SK-N-SH (cell line): Measurements from ENCODE around the gene FAM20C. TPM values are rescaled to one million over a fixed set of nuclear protein-coding genes. Genes with fewer than 3 reads are reported as not detected.
"Not testable (repeated sequence)": the region's sequence is repeated elsewhere in the genome, so short reads cannot be mapped to it uniquely, and the experiment has no call there.

ENCODE experiments used
- CTCF ChIA-PET: fragments of 300-600, 350-600 bp; formaldehyde crosslinking; extraction: SDS; loops from one replicate; lab custom pipeline; 2021; lab: Yijun Ruan, JAX
- POLR2A ChIA-PET: fragments of 350-600 bp; sonication (Branson Sonifier 250); formaldehyde crosslinking; extraction: SDS; loops from one replicate; lab custom pipeline; 2020; ENCODE audit warnings: antibody characterized with exemption, inconsistent platforms; lab: Yijun Ruan, JAX
- DNase-seq: peaks from one replicate; pipeline ENCODE4 v3.0.0; 2012
- H2AFZ ChIP-seq: fragments of 200-600 bp; sonication (generic); 2 replicates; pipeline ENCODE4 v1.8.1; 2016; ENCODE audit warnings: antibody characterized with exemption, mild to moderate bottlenecking, low read depth
- H3F3A ChIP-seq: fragments of 200-600 bp; sonication (generic); replicated peaks from 2 replicates; pipeline ENCODE3; 2016; ENCODE audit warnings: antibody characterized with exemption, mild to moderate bottlenecking; ENCODE audit not compliant: insufficient read depth
- H3K27ac ChIP-seq, 2 experiments: fragments of 200-500 bp in 1 of 2; fragments of 200-600 bp in 1 of 2; sonication (Bioruptor generic) in 1 of 2; sonication (generic), shearing (Covaris generic) in 1 of 2; 2 replicates each; pipeline versions ENCODE4 v1.5.1 to v1.6.1; 2014 to 2016; ENCODE audit warnings: low read depth in 2 of 2, inconsistent platforms in 1 of 2, low read length in 1 of 2, mild to moderate bottlenecking in 1 of 2, mixed read lengths in 1 of 2
- H3K27me3 ChIP-seq: fragments of 200-600 bp; sonication (generic), shearing (Covaris generic); 2 replicates; pipeline ENCODE4 v1.6.1; 2016; ENCODE audit warnings: mixed run types; ENCODE audit not compliant: insufficient read depth
- H3K36me3 ChIP-seq, 2 experiments: fragments of 200-500 bp in 1 of 2; fragments of 200-600 bp in 1 of 2; sonication (Bioruptor generic) in 1 of 2; sonication (generic) in 1 of 2; replicated peaks in 1 of 2; 2 replicates each; pipeline versions ENCODE3 to v1.5.1; 2014 to 2016; ENCODE audit warnings: low read length in 1 of 2, mild to moderate bottlenecking in 1 of 2; ENCODE audit not compliant: insufficient read depth in 2 of 2, control insufficient read depth in 1 of 2
- H3K4me1 ChIP-seq, 2 experiments: fragments of 200-500 bp in 1 of 2; fragments of 200-600 bp in 1 of 2; sonication (Bioruptor generic) in 1 of 2; sonication (generic), shearing (Covaris generic) in 1 of 2; 2 replicates each; pipeline versions ENCODE4 v1.5.1 to v1.6.1; 2014 to 2016; ENCODE audit warnings: low read depth in 1 of 2, low read length in 1 of 2, mixed run types in 1 of 2; ENCODE audit not compliant: insufficient read depth in 2 of 2, control insufficient read depth in 1 of 2
- H3K4me2 ChIP-seq: fragments of 200-600 bp; sonication (generic), shearing (Covaris generic); 2 replicates; pipeline ENCODE4 v1.6.1; 2017; ENCODE audit warnings: mixed run types
- H3K4me3 ChIP-seq, 2 experiments: fragments of 200-500 bp in 1 of 2; fragments of 200-600 bp in 1 of 2; sonication (Bioruptor generic) in 1 of 2; sonication (generic), shearing (Covaris generic) in 1 of 2; 2 replicates each; pipeline versions ENCODE4 v1.5.1 to v1.8.1; 2014 to 2016; ENCODE audit warnings: low read depth in 2 of 2, inconsistent platforms in 1 of 2, low read length in 1 of 2, mild to moderate bottlenecking in 1 of 2, mixed read lengths in 1 of 2, moderate library complexity in 1 of 2
- H3K79me2 ChIP-seq: fragments of 200-600 bp; sonication (generic); 2 replicates; pipeline ENCODE4 v1.8.1; 2017; ENCODE audit warnings: mild to moderate bottlenecking; ENCODE audit not compliant: insufficient read depth
- H3K9ac ChIP-seq: fragments of 200-600 bp; sonication (generic); 2 replicates; pipeline ENCODE4 v1.6.1; 2017; ENCODE audit warnings: mixed run types
- H3K9me2 ChIP-seq: fragments of 200-600 bp; sonication (generic); 2 replicates; pipeline ENCODE4 v1.6.1; 2017; ENCODE audit warnings: mixed run types
- H3K9me3 ChIP-seq: fragments of 200-600 bp; sonication (generic); 2 replicates; pipeline ENCODE4 v1.6.1; 2017; ENCODE audit warnings: mixed run types, mild to moderate bottlenecking, moderate library complexity
- H4K20me1 ChIP-seq: fragments of 200-600 bp; sonication (generic); 2 replicates; pipeline ENCODE4 v1.6.1; 2017; ENCODE audit warnings: mild to moderate bottlenecking, mixed run types; ENCODE audit not compliant: insufficient read depth
- EP300 ChIP-seq, 2 experiments: IDR thresholded peaks; 2 replicates each; pipeline versions ENCODE4 v1.4.0 to v1.6.1; 2012; ENCODE audit warnings: borderline replicate concordance in 1 of 2, low read depth in 1 of 2, low read length in 1 of 2
- FOXJ3 ChIP-seq: sonication (generic); formaldehyde crosslinking; IDR thresholded peaks from 2 replicates; pipeline ENCODE4 v1.5.1; 2020; ENCODE audit warnings: mild to moderate bottlenecking, missing genetic modification reagents
- GATA2 ChIP-seq: sonication (generic); formaldehyde crosslinking; IDR thresholded peaks from 2 replicates; pipeline ENCODE4 v1.5.0; 2020; ENCODE audit warnings: mild to moderate bottlenecking, missing genetic modification reagents
- MEF2A ChIP-seq: IDR thresholded peaks from 2 replicates; pipeline ENCODE4 v1.4.0; 2012; ENCODE audit warnings: low read depth, borderline replicate concordance
- MXI1 ChIP-seq: IDR thresholded peaks from 2 replicates; pipeline ENCODE4 v1.6.1; 2012; ENCODE audit warnings: mild to moderate bottlenecking, low read depth, low read length, improper control_type of control experiment
- NFIC ChIP-seq: IDR thresholded peaks from 2 replicates; pipeline ENCODE4 v1.4.0; 2012; ENCODE audit warnings: borderline replicate concordance
- NRF1 ChIP-seq: IDR thresholded peaks from 2 replicates; pipeline ENCODE4 v1.6.1; 2012; ENCODE audit warnings: low read depth, mild to moderate bottlenecking, low read length
- RFX5 ChIP-seq: IDR thresholded peaks from 2 replicates; pipeline ENCODE4 v1.6.1; 2012; ENCODE audit warnings: mild to moderate bottlenecking, improper control_type of control experiment, low read length
- USF2 ChIP-seq: fragments of 150-350 bp; IDR thresholded peaks from 2 replicates; pipeline ENCODE4 v1.6.1; 2017; ENCODE audit warnings: antibody characterized with exemption, low read length, low read depth, borderline replicate concordance
- WGBS: methylation state at CpG from one replicate; pipeline ENCODE4 v1.1.6; 2017; ENCODE audit warnings: low lambda C conversion rate; 5-methylcytosine and 5-hydroxymethylcytosine counted together
- polyA plus RNA-seq, 3 experiments: library from polyadenylated mRNA; depleted of rRNA; stranded (reverse); fragments of >200 nt; gene quantifications; 2 replicates each; pipeline ENCODE4 v1.2.3, GENCODE V29; 2012
- TF ChIP-seq, protein P1 (sequence below): IDR thresholded peaks from 2 replicates; pipeline ENCODE4 v1.4.0; 2012; ENCODE audit warnings: low read depth, borderline replicate concordance
- TF ChIP-seq, protein P2 (sequence below): IDR thresholded peaks from 2 replicates; pipeline ENCODE4; 2012

FAM20C gene
- polyA plus RNA-seq, 1 of the 3 experiments (the other 2 are of a cell fraction), result 12.7 TPM

- POLR2A ChIA-PET, result no interaction called here
- H2AFZ ChIP-seq, result no peak overlapping the region
- H3K79me2 ChIP-seq, result no peaks in the 10 kb centered on the region
- no peak overlapping the region for H3K9ac ChIP-seq
- peaks cover 6% of the 10 kb centered on the region for H3F3A ChIP-seq
- no peak overlapping the region for H3K27ac ChIP-seq
- CTCF ChIA-PET, result no interaction called here
- H4K20me1 ChIP-seq, result no peaks in the 10 kb centered on the region
- H3K9me3 ChIP-seq, result no peaks in the 10 kb centered on the region
- no peaks in the 10 kb centered on the region for H3K4me1 ChIP-seq
- H3K4me3 ChIP-seq, result no peak overlapping the region
- TF ChIP-seq, protein P1, sequence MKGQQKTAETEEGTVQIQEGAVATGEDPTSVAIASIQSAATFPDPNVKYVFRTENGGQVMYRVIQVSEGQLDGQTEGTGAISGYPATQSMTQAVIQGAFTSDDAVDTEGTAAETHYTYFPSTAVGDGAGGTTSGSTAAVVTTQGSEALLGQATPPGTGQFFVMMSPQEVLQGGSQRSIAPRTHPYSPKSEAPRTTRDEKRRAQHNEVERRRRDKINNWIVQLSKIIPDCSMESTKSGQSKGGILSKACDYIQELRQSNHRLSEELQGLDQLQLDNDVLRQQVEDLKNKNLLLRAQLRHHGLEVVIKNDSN, result no peak
- TF ChIP-seq USF2 (no peak), MXI1 (no peak), RFX5 (no peak), GATA2 (CRISPR knock-in tag) (no peak), EP300 (IDR thresholded peaks at IDR 0.05; ENCODE audit: borderline replicate concordance in 1 of 2, low read depth in 1 of 2, low read length in 1 of 2) (no peak), NFIC (no peak), MEF2A (no peak), NRF1 (no peak), FOXJ3 (CRISPR knock-in tag) (no peak)
- TF ChIP-seq, protein P2, sequence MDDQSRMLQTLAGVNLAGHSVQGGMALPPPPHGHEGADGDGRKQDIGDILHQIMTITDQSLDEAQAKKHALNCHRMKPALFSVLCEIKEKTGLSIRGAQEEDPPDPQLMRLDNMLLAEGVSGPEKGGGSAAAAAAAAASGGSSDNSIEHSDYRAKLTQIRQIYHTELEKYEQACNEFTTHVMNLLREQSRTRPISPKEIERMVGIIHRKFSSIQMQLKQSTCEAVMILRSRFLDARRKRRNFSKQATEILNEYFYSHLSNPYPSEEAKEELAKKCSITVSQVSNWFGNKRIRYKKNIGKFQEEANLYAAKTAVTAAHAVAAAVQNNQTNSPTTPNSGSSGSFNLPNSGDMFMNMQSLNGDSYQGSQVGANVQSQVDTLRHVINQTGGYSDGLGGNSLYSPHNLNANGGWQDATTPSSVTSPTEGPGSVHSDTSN, result no peak
- TF ChIP-seq, all 33 proteins: peak for 0
- 92% methylated on average over 48 of the region's 49 CpGs for WGBS
- no peak for DNase-seq
- H3K9me2 ChIP-seq, result no peaks in the 10 kb centered on the region
- no peak overlapping the region for H3K4me2 ChIP-seq
- H3K27me3 ChIP-seq, result no peaks in the 10 kb centered on the region
- H3K36me3 ChIP-seq, result no peaks in the 10 kb centered on the region
Observed at GRCh38 chr7:205115-206010, 13.0 kb downstream of the FAM20C start.

GRCh38 chr7:206351-206750, 14.0 kb downstream of the FAM20C start:
- H3K9me2 ChIP-seq, H3K27ac ChIP-seq, H3K4me3 ChIP-seq, H3K27me3 ChIP-seq, CTCF ChIA-PET, H2AFZ ChIP-seq, H3K4me1 ChIP-seq, H3K4me2 ChIP-seq, H3K79me2 ChIP-seq, H3K9me3 ChIP-seq, H3K36me3 ChIP-seq, H3K9ac ChIP-seq, H3F3A ChIP-seq, DNase-seq, H4K20me1 ChIP-seq, POLR2A ChIA-PET: not testable (repeated sequence)
- WGBS, result 82% methylated on average over 31 of the region's 31 CpGs
